ENCODE measurements around the gene MROH2A.

GRCh38 chr2:233845301-233846060, 67.4 kb downstream of the MROH2A start:
- TF ChIP-seq CREB5 (CRISPR knock-in tag; IDR thresholded peaks at IDR 0.05; ENCODE audit: low read depth): no peak
- no peak for TF ChIP-seq OSR1 (CRISPR knock-in tag; IDR thresholded peaks at IDR 0.05)
- TF ChIP-seq PATZ1 (CRISPR knock-in tag; IDR thresholded peaks at IDR 0.05; ENCODE audit: borderline replicate concordance): no peak
- no peak for TF ChIP-seq TCF4 (CRISPR knock-in tag; IDR thresholded peaks at IDR 0.05; ENCODE audit: borderline replicate concordance)

All from SK-N-SH treated with all-trans-retinoic acid at 6 μM for 48 hours (cell line).